ENCODE results near the gene CRPPA. TPM values are rescaled to one million over a fixed set of nuclear protein-coding genes. Genes with fewer than 3 reads are reported as not detected.
A peak's percentile ranks its signal among the peaks of the same experiment; 100 is the strongest.

The CRPPA gene
- total RNA-seq, 3 donors from 2014 or later (not counting 1 experiment from before 2014, with no cell fraction given): 2.1 to 4.7 (median 2.5) TPM

DNA sequence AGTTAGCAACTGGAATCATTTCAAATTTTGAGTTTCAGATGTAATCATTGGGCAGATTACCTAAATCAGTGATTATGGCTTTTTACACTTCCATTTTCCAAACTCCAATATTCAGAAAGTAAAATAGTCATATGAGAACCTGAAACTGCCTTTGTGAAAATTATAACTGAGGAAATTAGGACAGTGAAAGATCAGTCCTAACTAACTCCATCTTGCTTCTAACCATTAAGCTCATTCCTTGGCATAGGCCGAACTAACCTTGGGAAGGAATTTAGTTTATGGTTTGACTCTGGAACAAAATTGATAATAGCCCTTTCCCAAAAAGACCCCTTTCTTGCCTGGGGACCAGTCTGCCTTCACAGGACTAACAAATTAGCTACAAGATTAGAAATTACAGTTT is 2.2 kb downstream of the CRPPA start:
- ATAC-seq (no peak), DNase-seq (no peak)
- Histone ChIP-seq H3K4me3 (ENCODE audit: low read length) (no peak overlapping the region), H3K27me3 (ENCODE audit: control insufficient read depth, insufficient read depth, low read length) (no peaks in the 10 kb centered on the region), H3K36me3 (ENCODE audit: control insufficient read depth, insufficient read depth, low read length) (no peaks in the 10 kb centered on the region), H3K9me3 (ENCODE audit: control insufficient read depth, insufficient read depth, low read length) (no peaks in the 10 kb centered on the region), H3K27ac (ENCODE audit: low read length) (no peak overlapping the region), H3K4me1 (ENCODE audit: control insufficient read depth, insufficient read depth, low read length) (peaks cover 15% of the 10 kb centered on the region)
- 80% methylated on average over 1 of the region's 1 CpG for WGBS (ENCODE audit: insufficient coverage)
- Mint-ChIP-seq H3K27ac (no peak overlapping the region), H3K9me3 (no peaks in the 10 kb centered on the region), H3K27me3 (ENCODE audit: low read depth in 2 of 2) (peaks cover 0 to 8% of the 10 kb centered on the region in 2 donors), H3K36me3 (no peaks in the 10 kb centered on the region), H3K4me1 (peaks cover 17 to 21% of the 10 kb centered on the region in 2 donors), H3K4me3 (peak overlapping the region; percentile 50)
- TF ChIP-seq, protein P1, sequence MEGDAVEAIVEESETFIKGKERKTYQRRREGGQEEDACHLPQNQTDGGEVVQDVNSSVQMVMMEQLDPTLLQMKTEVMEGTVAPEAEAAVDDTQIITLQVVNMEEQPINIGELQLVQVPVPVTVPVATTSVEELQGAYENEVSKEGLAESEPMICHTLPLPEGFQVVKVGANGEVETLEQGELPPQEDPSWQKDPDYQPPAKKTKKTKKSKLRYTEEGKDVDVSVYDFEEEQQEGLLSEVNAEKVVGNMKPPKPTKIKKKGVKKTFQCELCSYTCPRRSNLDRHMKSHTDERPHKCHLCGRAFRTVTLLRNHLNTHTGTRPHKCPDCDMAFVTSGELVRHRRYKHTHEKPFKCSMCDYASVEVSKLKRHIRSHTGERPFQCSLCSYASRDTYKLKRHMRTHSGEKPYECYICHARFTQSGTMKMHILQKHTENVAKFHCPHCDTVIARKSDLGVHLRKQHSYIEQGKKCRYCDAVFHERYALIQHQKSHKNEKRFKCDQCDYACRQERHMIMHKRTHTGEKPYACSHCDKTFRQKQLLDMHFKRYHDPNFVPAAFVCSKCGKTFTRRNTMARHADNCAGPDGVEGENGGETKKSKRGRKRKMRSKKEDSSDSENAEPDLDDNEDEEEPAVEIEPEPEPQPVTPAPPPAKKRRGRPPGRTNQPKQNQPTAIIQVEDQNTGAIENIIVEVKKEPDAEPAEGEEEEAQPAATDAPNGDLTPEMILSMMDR (IDR thresholded peaks at IDR 0.05): no peak
- intact Hi-C loops (cut with micrococcal nuclease): no loop called here

DNA sequence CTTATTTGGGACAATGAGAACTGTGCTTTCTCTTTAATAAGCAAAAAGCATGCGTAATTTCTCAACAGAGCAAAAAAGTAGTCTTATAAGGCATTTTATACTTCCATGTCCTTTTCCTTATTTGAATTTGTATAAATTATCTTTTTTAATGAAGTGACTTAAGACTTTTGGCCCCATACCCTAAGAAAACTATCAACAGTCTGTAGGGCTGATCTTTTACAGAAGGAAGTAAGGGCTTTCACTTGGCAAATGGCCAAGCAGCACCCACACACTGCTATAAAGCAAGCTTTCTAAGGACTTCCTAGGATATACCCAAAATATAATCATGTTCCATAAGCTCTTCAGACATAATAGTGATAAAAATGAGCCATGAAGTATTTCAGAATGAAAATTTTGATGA is 3.4 kb downstream of the CRPPA start:
- Mint-ChIP-seq H3K4me1 (peaks cover 17 to 21% of the 10 kb centered on the region in 2 donors), H3K9me3 (no peaks in the 10 kb centered on the region), H3K27ac (no peak overlapping the region), H3K4me3 (no peak overlapping the region), H3K36me3 (no peaks in the 10 kb centered on the region), H3K27me3 (ENCODE audit: low read depth in 2 of 2) (peaks cover 0 to 8% of the 10 kb centered on the region in 2 donors)
- DNase-seq: peak in 1 of 2 donors; percentile 14
- no peaks in the 10 kb centered on the region for H3K27me3 ChIP-seq (ENCODE audit: control insufficient read depth, insufficient read depth, low read length)
- H3K36me3 ChIP-seq (ENCODE audit: control insufficient read depth, insufficient read depth, low read length): no peaks in the 10 kb centered on the region
- H3K4me1 ChIP-seq (ENCODE audit: control insufficient read depth, insufficient read depth, low read length): peaks cover 15% of the 10 kb centered on the region
- intact Hi-C loops (cut with micrococcal nuclease): no loop called here
- ATAC-seq: no peak
- no peaks in the 10 kb centered on the region for H3K9me3 ChIP-seq (ENCODE audit: control insufficient read depth, insufficient read depth, low read length)
- WGBS (ENCODE audit: insufficient coverage): 67% methylated on average over 1 of the region's 1 CpG
- TF ChIP-seq, protein P1 (IDR thresholded peaks at IDR 0.05): no peak
- no peak overlapping the region for H3K27ac ChIP-seq (ENCODE audit: low read length)
- H3K4me3 ChIP-seq (ENCODE audit: low read length): no peak overlapping the region

DNA sequence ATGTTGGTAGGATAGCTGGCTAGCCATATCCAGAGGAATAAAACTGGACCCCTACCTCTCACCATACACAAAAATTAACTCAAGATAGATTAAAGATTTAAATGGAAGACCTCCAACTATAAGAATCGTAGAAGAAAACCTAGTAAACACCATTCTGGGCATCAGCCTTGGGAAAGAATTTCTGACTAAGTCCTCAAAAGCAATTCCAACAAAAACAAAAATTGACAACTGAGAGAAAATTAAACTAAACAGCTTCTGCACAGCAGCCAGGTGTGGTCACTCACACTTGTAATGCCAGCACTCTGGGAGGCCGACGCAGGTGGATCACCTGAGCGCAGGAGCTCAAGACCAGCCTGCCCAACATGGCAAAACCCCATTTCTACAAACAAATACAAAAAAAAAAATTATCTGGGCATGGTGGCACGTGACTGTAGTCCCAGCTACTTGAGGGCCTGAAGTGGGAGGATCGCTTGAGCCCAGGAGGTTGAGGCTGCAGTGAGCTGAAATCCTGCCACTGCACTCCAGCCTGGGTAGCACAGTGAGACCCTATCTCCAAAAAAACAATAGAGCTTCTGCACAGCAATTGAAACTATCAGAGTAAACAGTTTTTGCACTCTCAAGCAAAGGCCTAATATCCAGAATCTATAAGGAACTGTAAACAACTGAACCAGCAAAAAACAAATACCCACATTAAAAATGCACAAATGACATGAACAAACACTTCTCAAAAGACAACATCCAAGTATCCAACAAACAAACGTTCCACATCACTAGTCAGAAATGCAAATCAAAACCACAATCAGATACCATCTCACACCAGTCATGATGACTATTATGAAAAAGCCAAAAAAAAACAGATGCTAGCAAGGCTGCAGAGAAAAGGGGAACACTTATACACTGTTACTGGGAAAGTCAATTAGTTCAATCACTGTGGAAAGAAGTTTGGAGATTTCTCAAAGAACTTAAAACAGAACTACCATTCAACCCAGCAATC is 4.8 kb downstream of the CRPPA start:
- Mint-ChIP-seq H3K4me1 (peaks cover 11 to 15% of the 10 kb centered on the region in 2 donors), H3K27ac (no peak overlapping the region), H3K36me3 (no peaks in the 10 kb centered on the region), H3K4me3 (no peak overlapping the region), H3K9me3 (no peaks in the 10 kb centered on the region), H3K27me3 (ENCODE audit: low read depth in 2 of 2) (peaks cover 0 to 8% of the 10 kb centered on the region in 2 donors)
- Histone ChIP-seq H3K27me3 (ENCODE audit: control insufficient read depth, insufficient read depth, low read length) (no peaks in the 10 kb centered on the region), H3K4me1 (ENCODE audit: control insufficient read depth, insufficient read depth, low read length) (peaks cover 12% of the 10 kb centered on the region), H3K36me3 (ENCODE audit: control insufficient read depth, insufficient read depth, low read length) (no peaks in the 10 kb centered on the region), H3K4me3 (ENCODE audit: low read length) (no peak overlapping the region), H3K27ac (ENCODE audit: low read length) (no peak overlapping the region), H3K9me3 (ENCODE audit: control insufficient read depth, insufficient read depth, low read length) (no peaks in the 10 kb centered on the region)
- ATAC-seq (peak in 1 of 3 donors; percentile 25), DNase-seq (no peak)
- intact Hi-C loops (cut with micrococcal nuclease): no loop called here
- TF ChIP-seq, protein P1 (IDR thresholded peaks at IDR 0.05): no peak
- 82% methylated on average over 7 of the region's 7 CpGs for WGBS (ENCODE audit: insufficient coverage)

Measured in natural killer cell (primary cell).